HCT116 (cell line): Measurements from ENCODE around the gene LY6G6D.

Source experiments
- EZH2 ChIP-seq: fragments of 200-600 bp; sonication (generic); IDR thresholded peaks from 2 replicates; pipeline ENCODE4 v1.6.1; 2017; ENCODE audit warnings: antibody characterized with exemption, mixed run types
- EZH2phosphoT487 ChIP-seq: fragments of 200-600 bp; IDR thresholded peaks from 2 replicates; pipeline ENCODE4 v1.6.1; 2018; ENCODE audit warnings: antibody characterized with exemption, borderline replicate concordance
- RAD21 ChIP-seq: IDR thresholded peaks from 2 replicates; pipeline ENCODE4 v1.6.1; 2012; ENCODE audit warnings: low read depth, mild to moderate bottlenecking
- TF ChIP-seq, protein P1 (sequence below), 3 experiments: fragments of 200-600 bp in 1 of 3; sonication (generic) in 1 of 3; IDR thresholded peaks in 2 of 3; conservative IDR thresholded peaks in 1 of 3; 2 replicates each; pipeline ENCODE4 v1.5.1; 2012 to 2017; ENCODE audit warnings: low read depth in 2 of 3, low read length in 2 of 3, antibody characterized with exemption in 1 of 3, borderline replicate concordance in 1 of 3, control low read depth in 1 of 3, mild to moderate bottlenecking in 1 of 3, mixed read lengths in 1 of 3, mixed run types in 1 of 3, moderate library complexity in 1 of 3; ENCODE audit not compliant: insufficient read depth in 1 of 3

GRCh38 chr6:31690231-31691077, 24.7 kb upstream of the LY6G6D start:
- TF ChIP-seq EZH2phosphoT487: no peak
- TF ChIP-seq, protein P1, sequence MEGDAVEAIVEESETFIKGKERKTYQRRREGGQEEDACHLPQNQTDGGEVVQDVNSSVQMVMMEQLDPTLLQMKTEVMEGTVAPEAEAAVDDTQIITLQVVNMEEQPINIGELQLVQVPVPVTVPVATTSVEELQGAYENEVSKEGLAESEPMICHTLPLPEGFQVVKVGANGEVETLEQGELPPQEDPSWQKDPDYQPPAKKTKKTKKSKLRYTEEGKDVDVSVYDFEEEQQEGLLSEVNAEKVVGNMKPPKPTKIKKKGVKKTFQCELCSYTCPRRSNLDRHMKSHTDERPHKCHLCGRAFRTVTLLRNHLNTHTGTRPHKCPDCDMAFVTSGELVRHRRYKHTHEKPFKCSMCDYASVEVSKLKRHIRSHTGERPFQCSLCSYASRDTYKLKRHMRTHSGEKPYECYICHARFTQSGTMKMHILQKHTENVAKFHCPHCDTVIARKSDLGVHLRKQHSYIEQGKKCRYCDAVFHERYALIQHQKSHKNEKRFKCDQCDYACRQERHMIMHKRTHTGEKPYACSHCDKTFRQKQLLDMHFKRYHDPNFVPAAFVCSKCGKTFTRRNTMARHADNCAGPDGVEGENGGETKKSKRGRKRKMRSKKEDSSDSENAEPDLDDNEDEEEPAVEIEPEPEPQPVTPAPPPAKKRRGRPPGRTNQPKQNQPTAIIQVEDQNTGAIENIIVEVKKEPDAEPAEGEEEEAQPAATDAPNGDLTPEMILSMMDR (IDR thresholded peaks at IDR 0.05 in 2 of 3, conservative IDR thresholded peaks at IDR 0.05 in 1 of 3; ENCODE audit: borderline replicate concordance in 1 of 3, insufficient read depth in 1 of 3, low read depth in 2 of 3, low read length in 2 of 3): no peak
- TF ChIP-seq EZH2: no peak
- no peak for TF ChIP-seq RAD21
